Smooth muscle cell (in vitro differentiated cells): ENCODE measurements around the gene PTPRN2. TPM values are rescaled to one million over a fixed set of nuclear protein-coding genes. Genes with fewer than 3 reads are reported as not detected.
"Not testable (repeated sequence)": the region's sequence is repeated elsewhere in the genome, so short reads cannot be mapped to it uniquely, and the experiment has no call there.

Experiments
- DNase-seq: peaks from one replicate; lab custom pipeline; 2025; ENCODE audit not compliant: unreplicated experiment; lab: John Stamatoyannopoulos, UW
- H2AFZ ChIP-seq: fragments of 200-600 bp; sonication (generic); 2 replicates; pipeline ENCODE4 v1.6.0; 2016; ENCODE audit warnings: antibody characterized with exemption, low read depth, mild to moderate bottlenecking
- H3F3A ChIP-seq: fragments of 200-600 bp; sonication (generic); 2 replicates; pipeline ENCODE4 v1.6.0; 2017; ENCODE audit warnings: antibody characterized with exemption, low read depth
- H3K27ac ChIP-seq: fragments of 200-600 bp; sonication (generic); 2 replicates; pipeline ENCODE4 v1.5.1; 2016; ENCODE audit warnings: low read depth, mild to moderate bottlenecking
- H3K27me3 ChIP-seq: fragments of 200-600 bp; sonication (generic); 2 replicates; pipeline ENCODE4 v1.6.1; 2016; ENCODE audit warnings: low read depth, mild to moderate bottlenecking
- H3K36me3 ChIP-seq: fragments of 200-600 bp; sonication (generic); 2 replicates; pipeline ENCODE4 v1.5.1; 2016; ENCODE audit warnings: low read depth
- H3K4me1 ChIP-seq: fragments of 200-600 bp; sonication (generic); 2 replicates; pipeline ENCODE4 v1.5.1; 2016; ENCODE audit warnings: low read depth
- H3K4me2 ChIP-seq: fragments of 200-600 bp; sonication (generic); 2 replicates; pipeline ENCODE4 v1.6.0; 2016; ENCODE audit warnings: mild to moderate bottlenecking
- H3K4me3 ChIP-seq: fragments of 200-600 bp; sonication (generic); 2 replicates; pipeline ENCODE4 v1.5.1; 2016; ENCODE audit warnings: mild to moderate bottlenecking
- H3K79me2 ChIP-seq: fragments of 200-600 bp; sonication (generic); 2 replicates; pipeline ENCODE4 v1.6.0; 2016; ENCODE audit warnings: low read depth, mild to moderate bottlenecking
- H3K9ac ChIP-seq: fragments of 200-600 bp; sonication (generic); 2 replicates; pipeline ENCODE4 v1.6.0; 2016; ENCODE audit warnings: low read depth
- H3K9me3 ChIP-seq: fragments of 200-600 bp; sonication (generic); replicated peaks from 2 replicates; pipeline ENCODE4 v1.5.1; 2016; ENCODE audit warnings: low read depth
- H4K20me1 ChIP-seq: fragments of 200-600 bp; sonication (generic); 2 replicates; pipeline ENCODE4 v1.6.0; 2016; ENCODE audit warnings: low read depth
- CTCF ChIP-seq: fragments of 200-600 bp; sonication (generic); IDR thresholded peaks from 2 replicates; pipeline ENCODE4 v1.5.1; 2017; ENCODE audit warnings: borderline replicate concordance, mild to moderate bottlenecking, antibody characterized with exemption; ENCODE audit not compliant: insufficient read depth, poor library complexity, severe bottlenecking
- WGBS: methylation state at CpG from one replicate; pipeline ENCODE4 v1.1.7; 2016; ENCODE audit warnings: low lambda C conversion rate; 5-methylcytosine and 5-hydroxymethylcytosine counted together
- polyA plus RNA-seq: library from polyadenylated mRNA; unstranded; fragments of >200 nt; fragmentation: Nextera tagmentation; extraction: Ambion mirVana; gene quantifications from 2 replicates; pipeline ENCODE4 v1.2.1, GENCODE V29; 2016
- total RNA-seq: library from RNA; depleted of rRNA; stranded (reverse); fragments of >200 nt; gene quantifications from 2 replicates; pipeline ENCODE4 v1.2.3, GENCODE V29; 2014

The PTPRN2 gene
- total and polyA plus RNA-seq, 2 experiments from 2014 or later: 0.09 to 0.87 TPM

- H4K20me1 ChIP-seq: no peaks in the 10 kb centered on the region
- H3K9me3 ChIP-seq: no peaks in the 10 kb centered on the region
- TF ChIP-seq CTCF: no peak
- no peak overlapping the region for H3K27ac ChIP-seq
- H3K9ac ChIP-seq: no peak overlapping the region
- no peak overlapping the region for H3K4me3 ChIP-seq
- no peak overlapping the region for H2AFZ ChIP-seq
- no peak for DNase-seq
- H3K36me3 ChIP-seq: no peaks in the 10 kb centered on the region
- H3F3A ChIP-seq: no peaks in the 10 kb centered on the region
- H3K4me1 ChIP-seq: no peaks in the 10 kb centered on the region
- H3K4me2 ChIP-seq: no peak overlapping the region
- no peaks in the 10 kb centered on the region for H3K79me2 ChIP-seq
- WGBS: 86% methylated on average over 14 of the region's 14 CpGs
- H3K27me3 ChIP-seq: peaks cover 70% of the 10 kb centered on the region
Measured at GRCh38 chr7:157699357-157700013, 888.1 kb downstream of the PTPRN2 start.

- H4K20me1 ChIP-seq, H2AFZ ChIP-seq, H3K4me2 ChIP-seq, H3K4me3 ChIP-seq, H3K9me3 ChIP-seq, H3K4me1 ChIP-seq, H3K79me2 ChIP-seq, DNase-seq, H3K27ac ChIP-seq, H3K9ac ChIP-seq, H3F3A ChIP-seq, H3K36me3 ChIP-seq: not testable (repeated sequence)
- 76% methylated on average over 3 of the region's 3 CpGs for WGBS
- H3K27me3 ChIP-seq: peaks cover 71% of the 10 kb centered on the region
Measured at GRCh38 chr7:157697287-157697686, 890.3 kb downstream of the PTPRN2 start.

DNA sequence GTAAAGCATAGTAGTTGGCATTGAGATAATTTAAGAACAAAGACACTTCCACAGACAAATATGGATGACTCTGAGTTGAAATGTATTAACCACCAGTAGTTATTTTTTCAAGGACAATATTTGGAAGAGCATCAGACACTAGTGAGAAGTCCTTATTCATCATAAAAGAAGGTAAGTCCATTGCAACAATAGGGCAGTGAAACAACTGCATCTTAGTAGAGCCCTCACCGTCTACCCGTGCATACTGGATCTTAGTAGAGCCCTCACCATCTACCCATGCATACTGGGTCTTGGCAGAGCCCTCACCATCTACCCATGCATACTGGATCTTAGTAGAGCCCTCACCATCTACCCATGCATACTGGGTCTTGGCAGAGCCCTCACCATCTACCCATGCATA, 892.0 kb downstream of the PTPRN2 start:
- not testable (repeated sequence) for H3K27ac ChIP-seq, H3K9me3 ChIP-seq, H4K20me1 ChIP-seq, DNase-seq, H3K4me2 ChIP-seq, H3K79me2 ChIP-seq, H3F3A ChIP-seq, H2AFZ ChIP-seq, H3K4me3 ChIP-seq, H3K9ac ChIP-seq, H3K36me3 ChIP-seq
- H3K27me3 ChIP-seq: peaks cover 76% of the 10 kb centered on the region
- 97% methylated on average over 2 of the region's 2 CpGs for WGBS
- H3K4me1 ChIP-seq: peaks cover 15% of the 10 kb centered on the region

- Histone ChIP-seq H3F3A (no peaks in the 10 kb centered on the region), H3K9me3 (no peaks in the 10 kb centered on the region), H3K4me3 (no peak overlapping the region), H3K27me3 (peaks cover 77% of the 10 kb centered on the region), H3K9ac (no peak overlapping the region), H3K4me1 (peaks cover 15% of the 10 kb centered on the region), H2AFZ (no peak overlapping the region), H3K4me2 (no peak overlapping the region), H4K20me1 (no peaks in the 10 kb centered on the region), H3K27ac (no peak overlapping the region), H3K79me2 (no peaks in the 10 kb centered on the region), H3K36me3 (no peaks in the 10 kb centered on the region)
- no peak for TF ChIP-seq CTCF
- DNase-seq: no peak
- WGBS: 37% methylated on average over 6 of the region's 6 CpGs
Measured at GRCh38 chr7:157694376-157694665, 893.3 kb downstream of the PTPRN2 start.
